ENCODE measurements around the gene CYP4A22. TPM values are rescaled to one million over a fixed set of nuclear protein-coding genes. Genes with fewer than 3 reads are reported as not detected.
"Not testable (repeated sequence)": the region's sequence is repeated elsewhere in the genome, so short reads cannot be mapped to it uniquely, and the experiment has no call there.

Gene CYP4A22
- total RNA-seq, 1 experiment from 2014 or later, result not detected

DNA sequence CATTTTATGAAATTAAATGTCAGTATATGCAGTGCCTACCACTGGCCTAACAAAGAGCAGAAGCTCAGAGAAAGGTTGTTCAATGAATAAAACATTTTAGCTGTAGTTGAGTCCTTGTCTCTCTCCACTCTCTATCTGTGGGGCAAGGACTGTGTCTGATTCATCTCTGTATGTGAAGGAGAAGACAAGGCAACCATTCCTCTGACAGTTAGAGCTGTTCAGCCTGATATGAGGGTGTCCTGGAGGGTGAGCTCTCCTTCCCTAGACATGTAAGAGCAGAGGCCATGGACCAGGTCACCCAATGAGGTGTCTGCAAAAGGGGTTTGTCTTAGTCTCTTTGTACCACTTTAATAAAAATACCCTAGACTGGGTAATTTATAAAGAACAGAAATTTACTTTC is 57.1 kb downstream of the CYP4A22 start:
- no peaks in the 10 kb centered on the region for H3K9me3 Mint-ChIP-seq (ENCODE audit: unreplicated experiment)
- H3K27me3 Mint-ChIP-seq (ENCODE audit: insufficient read depth, unreplicated experiment), result no peaks in the 10 kb centered on the region
- Histone ChIP-seq H3K9me3 (no peaks in the 10 kb centered on the region), H3K4me1 (peaks cover 39% of the 10 kb centered on the region), H3K27me3 (replicated peaks; ENCODE audit: control insufficient read depth, insufficient read depth, low read length) (no peaks in the 10 kb centered on the region), H3K36me3 (ENCODE audit: control insufficient read depth, insufficient read depth, low read length) (no peaks in the 10 kb centered on the region), H3K4me3 (ENCODE audit: low read depth, low read length) (no peak overlapping the region)
- no TSS peak for BruUV-seq (replicated peaks)
- H3K36me3 Mint-ChIP-seq (ENCODE audit: insufficient read depth, unreplicated experiment), result peaks cover 12% of the 10 kb centered on the region
- H3K4me1 Mint-ChIP-seq (ENCODE audit: low read depth, unreplicated experiment), result peaks cover 40% of the 10 kb centered on the region
- H3K4me3 Mint-ChIP-seq (ENCODE audit: unreplicated experiment), result no peak overlapping the region
- H3K27ac Mint-ChIP-seq (ENCODE audit: unreplicated experiment), result peak overlapping the region; percentile 27
- POLR2A ChIA-PET, result interaction anchor here (0.7 kb wide), 1 partner anchor 15 kb away, joined by 3 read pairs; no protein-coding TSS in a partner anchor
- TF ChIP-seq, protein P1, sequence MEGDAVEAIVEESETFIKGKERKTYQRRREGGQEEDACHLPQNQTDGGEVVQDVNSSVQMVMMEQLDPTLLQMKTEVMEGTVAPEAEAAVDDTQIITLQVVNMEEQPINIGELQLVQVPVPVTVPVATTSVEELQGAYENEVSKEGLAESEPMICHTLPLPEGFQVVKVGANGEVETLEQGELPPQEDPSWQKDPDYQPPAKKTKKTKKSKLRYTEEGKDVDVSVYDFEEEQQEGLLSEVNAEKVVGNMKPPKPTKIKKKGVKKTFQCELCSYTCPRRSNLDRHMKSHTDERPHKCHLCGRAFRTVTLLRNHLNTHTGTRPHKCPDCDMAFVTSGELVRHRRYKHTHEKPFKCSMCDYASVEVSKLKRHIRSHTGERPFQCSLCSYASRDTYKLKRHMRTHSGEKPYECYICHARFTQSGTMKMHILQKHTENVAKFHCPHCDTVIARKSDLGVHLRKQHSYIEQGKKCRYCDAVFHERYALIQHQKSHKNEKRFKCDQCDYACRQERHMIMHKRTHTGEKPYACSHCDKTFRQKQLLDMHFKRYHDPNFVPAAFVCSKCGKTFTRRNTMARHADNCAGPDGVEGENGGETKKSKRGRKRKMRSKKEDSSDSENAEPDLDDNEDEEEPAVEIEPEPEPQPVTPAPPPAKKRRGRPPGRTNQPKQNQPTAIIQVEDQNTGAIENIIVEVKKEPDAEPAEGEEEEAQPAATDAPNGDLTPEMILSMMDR (IDR thresholded peaks at IDR 0.05; ENCODE audit: insufficient read depth in 1 of 2, low read depth in 1 of 2, low read length in 1 of 2, severe bottlenecking in 1 of 2, unreplicated experiment in 1 of 2), result no peak
- intact Hi-C loops (cut with micrococcal nuclease; ENCODE audit: unreplicated experiment), result no loop called here
- CTCF ChIA-PET, result interaction anchor here (0.6 to 1.1 kb wide), 2 partner anchors 43 to 86 kb away, joined by 3 read pairs; no protein-coding TSS in a partner anchor
- peak in 1 of 2 experiments; percentile 0 for DNase-seq

DNA sequence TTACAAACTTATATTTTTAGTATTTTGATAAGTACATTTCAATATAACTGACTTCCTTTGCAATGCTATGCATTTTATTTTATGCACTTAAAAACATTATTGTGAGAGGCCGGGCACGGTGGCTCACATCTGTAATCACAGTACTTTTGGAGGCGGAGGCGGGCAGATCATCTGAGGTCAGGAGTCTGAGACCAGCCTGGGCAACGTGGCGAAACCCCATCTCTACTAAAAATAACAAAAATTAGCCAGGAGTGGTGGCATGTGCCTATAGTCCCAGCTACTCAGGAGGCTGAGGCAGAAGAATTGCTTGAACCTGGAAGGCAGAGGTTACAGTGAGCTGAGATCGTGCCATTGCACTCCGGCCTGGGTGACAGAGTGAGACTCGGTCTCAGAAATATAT is 58.7 kb downstream of the CYP4A22 start:
- H3K4me3 Mint-ChIP-seq (ENCODE audit: unreplicated experiment); BruUV-seq (replicated peaks); H3K9me3 Mint-ChIP-seq (ENCODE audit: unreplicated experiment); intact Hi-C loops (cut with micrococcal nuclease; ENCODE audit: unreplicated experiment); H3K36me3 ChIP-seq (ENCODE audit: control insufficient read depth, insufficient read depth, low read length); POLR2A ChIA-PET; H3K27ac Mint-ChIP-seq (ENCODE audit: unreplicated experiment); H3K9me3 ChIP-seq; CTCF ChIA-PET; H3K27me3 Mint-ChIP-seq (ENCODE audit: insufficient read depth, unreplicated experiment); H3K4me3 ChIP-seq (ENCODE audit: low read depth, low read length); H3K27me3 ChIP-seq (replicated peaks; ENCODE audit: control insufficient read depth, insufficient read depth, low read length): not testable (repeated sequence)
- Mint-ChIP-seq H3K4me1 (ENCODE audit: low read depth, unreplicated experiment) (peaks cover 40% of the 10 kb centered on the region), H3K36me3 (ENCODE audit: insufficient read depth, unreplicated experiment) (peaks cover 12% of the 10 kb centered on the region)
- peak in 1 of 2 experiments; percentile 1 for DNase-seq
- H3K4me1 ChIP-seq, result peaks cover 22% of the 10 kb centered on the region

DNA sequence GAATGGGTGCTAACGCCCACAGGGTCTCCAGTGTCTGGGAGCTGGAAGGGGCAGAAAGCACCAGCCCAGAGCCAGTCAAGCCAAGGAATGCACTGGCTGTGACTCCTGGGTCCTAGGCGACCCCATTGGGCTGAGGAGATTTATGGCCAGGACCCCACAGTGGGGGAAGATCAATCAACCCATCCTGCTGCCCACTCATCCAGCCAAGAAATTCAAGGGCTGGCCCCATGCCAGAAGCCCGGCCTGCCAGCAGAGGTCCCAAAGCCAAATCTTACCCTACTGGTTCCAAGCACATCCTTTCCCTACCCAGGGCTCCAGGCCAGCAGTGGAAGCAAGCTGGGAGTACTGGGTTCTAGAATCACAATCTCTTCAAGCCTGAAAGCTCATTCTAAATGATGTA is 59.4 kb downstream of the CYP4A22 start:
- Mint-ChIP-seq H3K36me3 (ENCODE audit: insufficient read depth, unreplicated experiment) (peaks cover 6% of the 10 kb centered on the region), H3K27me3 (ENCODE audit: insufficient read depth, unreplicated experiment) (no peaks in the 10 kb centered on the region), H3K9me3 (ENCODE audit: unreplicated experiment) (no peaks in the 10 kb centered on the region), H3K4me1 (ENCODE audit: low read depth, unreplicated experiment) (peaks cover 34% of the 10 kb centered on the region), H3K27ac (ENCODE audit: unreplicated experiment) (no peak overlapping the region), H3K4me3 (ENCODE audit: unreplicated experiment) (no peak overlapping the region)
- CTCF ChIA-PET, result interaction anchor here (1.0 kb wide), 1 partner anchor 67 kb away, joined by 3 read pairs; no protein-coding TSS in a partner anchor
- Histone ChIP-seq H3K9me3 (no peaks in the 10 kb centered on the region), H3K36me3 (ENCODE audit: control insufficient read depth, insufficient read depth, low read length) (no peaks in the 10 kb centered on the region), H3K4me1 (peaks cover 18% of the 10 kb centered on the region), H3K4me3 (ENCODE audit: low read depth, low read length) (no peak overlapping the region), H3K27me3 (replicated peaks; ENCODE audit: control insufficient read depth, insufficient read depth, low read length) (no peaks in the 10 kb centered on the region)
- intact Hi-C loops (cut with micrococcal nuclease; ENCODE audit: unreplicated experiment), result no loop called here
- POLR2A ChIA-PET, result no interaction called here
- no TSS peak for BruUV-seq (replicated peaks)
- DNase-seq, result peak in 1 of 2 experiments; percentile 23
- TF ChIP-seq, protein P1 (IDR thresholded peaks at IDR 0.05; ENCODE audit: insufficient read depth in 1 of 2, low read depth in 1 of 2, low read length in 1 of 2, severe bottlenecking in 1 of 2, unreplicated experiment in 1 of 2), result no peak

DNA sequence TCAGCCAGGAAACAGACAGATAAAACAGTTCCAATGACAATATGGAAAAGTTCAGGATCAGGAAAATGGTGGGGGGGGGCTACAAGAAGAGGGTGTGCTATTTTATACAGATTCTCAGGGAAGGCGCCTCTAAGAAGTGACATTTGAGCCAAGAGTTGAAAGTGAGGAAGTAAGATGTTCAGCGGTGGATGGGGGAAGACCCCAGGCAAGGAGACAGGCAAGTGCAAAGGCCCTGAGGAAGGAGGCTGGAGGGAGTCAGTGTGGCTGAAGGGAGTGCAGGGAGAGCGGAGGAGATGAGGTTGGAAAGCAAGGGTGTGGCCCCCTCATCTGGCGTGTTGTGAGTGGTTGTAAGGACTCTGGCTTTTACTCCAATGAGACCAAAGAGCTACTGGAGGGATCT is 61.0 kb downstream of the CYP4A22 start:
- Mint-ChIP-seq H3K4me3 (ENCODE audit: unreplicated experiment) (no peak overlapping the region), H3K9me3 (ENCODE audit: unreplicated experiment) (no peaks in the 10 kb centered on the region), H3K27ac (ENCODE audit: unreplicated experiment) (no peak overlapping the region), H3K36me3 (ENCODE audit: insufficient read depth, unreplicated experiment) (no peaks in the 10 kb centered on the region), H3K4me1 (ENCODE audit: low read depth, unreplicated experiment) (peaks cover 20% of the 10 kb centered on the region), H3K27me3 (ENCODE audit: insufficient read depth, unreplicated experiment) (no peaks in the 10 kb centered on the region)
- TF ChIP-seq, protein P1 (IDR thresholded peaks at IDR 0.05; ENCODE audit: insufficient read depth in 1 of 2, low read depth in 1 of 2, low read length in 1 of 2, severe bottlenecking in 1 of 2, unreplicated experiment in 1 of 2), result no peak
- Histone ChIP-seq H3K36me3 (ENCODE audit: control insufficient read depth, insufficient read depth, low read length) (no peaks in the 10 kb centered on the region), H3K4me1 (peaks cover 7% of the 10 kb centered on the region), H3K9me3 (peaks cover 6% of the 10 kb centered on the region; the same call in 1 of the 2 replicates), H3K27me3 (replicated peaks; ENCODE audit: control insufficient read depth, insufficient read depth, low read length) (no peaks in the 10 kb centered on the region), H3K4me3 (ENCODE audit: low read depth, low read length) (no peak overlapping the region)
- intact Hi-C loops (cut with micrococcal nuclease; ENCODE audit: unreplicated experiment), result no loop called here
- no peak for DNase-seq
- POLR2A ChIA-PET, result no interaction called here
- BruUV-seq (replicated peaks), result no TSS peak
- CTCF ChIA-PET, result no interaction called here

Measured in Caco-2 (cell line).